GM19395 (cell line): ENCODE data around the gene CD2AP.
"Not testable (repeated sequence)": the region's sequence is repeated elsewhere in the genome, so short reads cannot be mapped to it uniquely, and the experiment has no call there.

Source experiments
- ATAC-seq: cut with Tn5 transposase; IDR thresholded peaks from one replicate; pipeline ENCODE4 v1.9.1; 2021; ENCODE audit warnings: mild to moderate bottlenecking, moderate library complexity; ENCODE audit not compliant: unreplicated experiment

The CD2AP gene

DNA sequence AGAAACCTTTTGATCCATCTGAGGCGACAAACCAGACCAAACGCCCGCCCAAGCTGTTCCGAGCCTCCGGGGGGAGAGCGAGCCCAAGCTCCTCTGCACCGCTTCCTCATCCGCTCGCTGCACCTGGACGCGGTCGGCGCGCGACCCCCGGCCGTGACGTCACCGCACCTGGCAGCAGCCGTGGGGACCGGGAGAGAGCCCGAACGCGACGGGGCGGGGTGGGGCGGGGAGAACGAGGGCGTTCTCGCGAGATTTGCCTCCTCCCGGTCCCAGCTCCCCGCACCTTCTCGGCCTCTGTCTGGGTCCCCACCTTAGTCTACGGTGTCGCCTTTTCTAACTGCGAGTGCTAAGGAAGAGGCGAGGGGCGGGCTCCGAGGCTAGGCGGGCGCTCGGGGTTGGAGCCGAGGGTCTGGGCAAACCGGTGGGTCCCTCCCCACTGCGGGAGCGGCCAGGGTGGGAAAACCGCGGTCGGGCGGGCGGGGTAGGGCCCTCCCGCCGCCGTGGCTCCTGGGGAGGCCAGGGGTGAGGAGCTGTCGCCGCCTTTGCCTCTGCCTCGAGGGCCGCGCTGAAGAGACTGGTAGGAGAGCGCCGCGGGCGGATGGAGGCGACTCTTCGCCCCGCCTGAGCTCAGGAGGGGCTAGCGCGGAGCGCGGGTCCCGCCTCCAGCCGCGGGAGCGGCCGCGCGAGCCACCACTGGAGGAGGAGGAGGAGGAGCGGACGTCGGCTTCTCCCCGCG, at the start of gene CD2AP:
CD2AP (plus strand) TSS at position 293 of the 736 bp plus-strand sequence. CDS start 456 bp downstream, outside the sequence.
- ATAC-seq = peak; percentile 81

GRCh38 chr6:47428288-47428687, 49.3 kb upstream of the CD2AP start:
- no peak for ATAC-seq

DNA sequence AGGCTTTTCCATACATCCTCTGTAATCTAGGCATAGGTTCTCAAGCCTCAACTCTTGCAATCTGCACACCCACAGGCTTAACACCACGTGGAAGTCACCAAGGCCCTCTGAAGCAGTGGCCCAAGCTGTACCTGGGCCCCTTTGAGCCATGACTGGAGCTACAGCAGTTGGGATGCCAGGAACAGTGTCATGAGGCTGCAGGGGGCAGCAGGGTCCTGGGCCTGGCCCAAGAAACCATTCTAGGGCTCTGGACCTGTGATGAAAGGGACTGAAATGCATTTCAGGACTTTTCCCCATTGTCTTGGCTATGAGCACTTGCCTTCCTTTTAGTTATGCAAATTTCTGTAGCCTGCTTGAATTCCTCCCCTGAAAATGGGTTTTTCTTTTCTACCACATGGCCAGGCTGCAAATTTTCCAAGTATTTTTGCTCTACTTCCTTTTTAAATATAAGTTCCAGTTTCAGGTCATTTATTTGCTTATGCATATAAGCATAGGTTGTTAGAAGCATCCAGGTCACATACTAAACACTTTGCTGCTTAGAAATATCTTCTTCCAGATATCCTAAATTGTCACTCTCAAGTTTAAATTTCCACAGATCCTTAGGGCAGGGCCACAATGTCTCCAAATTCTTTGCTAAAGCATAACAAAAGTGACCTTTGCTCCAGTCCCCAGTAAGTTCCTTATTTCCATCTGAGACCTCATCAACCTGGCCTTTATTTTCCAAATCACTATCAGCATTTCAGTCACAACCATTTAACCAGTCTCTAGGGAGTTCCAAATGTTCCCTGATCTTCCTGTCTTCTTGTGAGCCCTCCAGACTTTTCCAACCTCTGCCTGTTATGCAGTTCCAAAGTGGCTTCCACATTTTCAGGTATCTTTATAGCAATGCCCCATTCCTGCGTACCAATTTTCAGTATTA, 48.6 kb upstream of the CD2AP start:
- ATAC-seq = no peak

DNA sequence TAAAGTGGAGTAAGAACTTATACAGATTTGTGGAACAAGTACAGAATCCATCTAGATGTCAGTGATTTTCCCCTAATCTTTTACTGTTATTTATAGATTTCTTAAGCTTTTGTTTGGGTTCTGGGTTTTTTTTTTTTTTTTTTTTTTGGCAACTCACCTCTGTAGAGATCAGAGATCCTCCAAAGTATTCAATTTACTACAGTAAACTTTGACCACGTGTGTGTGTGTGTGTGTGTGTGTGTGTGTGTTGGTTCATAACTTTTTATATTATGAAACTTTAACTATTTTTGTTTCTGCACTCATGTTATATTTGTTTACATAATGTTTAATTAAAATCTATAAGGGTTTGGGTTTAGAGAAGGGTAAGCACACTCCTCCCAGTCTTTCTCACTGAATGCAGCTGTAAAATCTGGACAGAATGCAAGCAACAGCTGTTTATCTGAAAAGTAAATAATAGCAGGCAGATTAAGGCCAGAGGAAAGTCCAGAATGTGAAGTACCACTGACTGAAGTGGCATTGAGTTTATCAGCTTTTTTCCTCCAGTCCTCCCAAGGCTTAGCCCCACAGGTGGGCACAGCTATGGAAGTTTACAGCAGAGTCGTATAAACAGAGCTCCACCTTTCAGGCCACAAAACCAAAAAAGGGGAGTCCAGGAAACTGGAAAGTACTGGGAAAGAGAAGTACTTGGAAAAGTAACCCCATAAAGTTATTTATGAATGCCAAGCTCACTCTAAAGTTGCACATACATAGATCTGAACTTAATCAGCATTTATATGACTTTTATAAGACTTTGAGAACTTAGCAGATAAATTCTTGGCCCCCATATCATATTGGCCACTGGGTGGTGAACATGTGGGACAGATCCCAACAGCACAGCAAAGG, 43.0 kb upstream of the CD2AP start:
- no peak for ATAC-seq

DNA sequence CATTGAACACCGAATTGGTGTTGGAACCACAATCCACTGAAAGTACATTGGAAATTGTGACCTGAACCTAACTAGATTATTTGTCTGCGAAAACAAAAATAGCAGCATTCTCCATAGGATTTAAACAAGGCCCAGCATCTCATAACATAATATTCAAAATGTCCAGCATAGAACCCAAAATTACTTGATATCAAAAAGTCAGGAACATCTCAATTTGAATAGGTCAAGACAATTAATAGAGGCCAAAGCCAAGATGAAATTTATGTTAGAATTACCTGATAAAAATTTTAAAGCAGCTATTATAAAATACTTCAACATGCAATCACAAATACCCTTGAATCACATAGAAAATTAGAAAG, 42.4 kb upstream of the CD2AP start:
- no peak for ATAC-seq

- peak; percentile 70 for ATAC-seq
Observed at GRCh38 chr6:47437592-47437991, 40.0 kb upstream of the CD2AP start.

DNA sequence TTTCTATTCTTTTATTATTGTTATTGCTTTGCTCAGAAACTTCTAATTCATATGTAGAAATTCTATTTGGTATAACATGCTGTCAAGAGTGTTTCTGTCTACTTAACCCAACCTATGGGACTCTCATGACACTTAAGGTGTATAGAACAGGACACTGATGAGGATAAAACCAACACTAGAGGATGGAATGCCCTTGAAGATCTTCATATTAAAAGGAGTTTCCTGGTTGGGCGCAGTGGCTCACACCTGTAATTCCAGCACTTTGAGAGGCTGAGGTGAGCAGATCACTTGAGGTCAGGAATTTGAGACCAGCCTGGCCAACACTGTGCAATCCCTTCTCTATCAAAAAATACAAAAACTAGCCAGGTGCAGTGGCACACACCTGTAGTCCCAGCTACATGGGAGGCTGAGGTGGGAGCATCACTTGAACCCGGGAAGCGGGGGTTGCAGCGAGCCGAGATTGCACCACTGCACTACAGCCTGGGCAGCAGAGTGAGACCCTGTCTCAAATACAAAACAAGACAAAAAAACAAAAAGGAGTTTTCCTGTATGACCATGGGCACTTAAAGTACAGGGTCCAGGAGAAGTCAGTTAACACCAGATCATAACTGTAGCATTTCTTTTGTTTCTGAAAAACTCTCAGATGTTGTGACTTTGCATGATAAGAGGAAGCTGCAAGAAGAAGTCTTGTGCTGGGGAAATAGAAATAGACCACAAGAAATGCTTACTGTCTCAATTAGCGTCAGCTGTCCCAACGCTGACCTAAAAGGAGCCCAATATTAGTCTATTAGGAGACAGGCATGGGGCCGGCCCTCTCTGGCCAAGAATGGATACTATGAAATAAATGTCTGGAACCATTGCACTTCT, 38.9 kb upstream of the CD2AP start:
- ATAC-seq = peak; percentile 81

GRCh38 chr6:47439348-47439668, 38.3 kb upstream of the CD2AP start:
- ATAC-seq = peak; percentile 41

GRCh38 chr6:47440719-47441118, 36.9 kb upstream of the CD2AP start:
- ATAC-seq = peak; percentile 71

DNA sequence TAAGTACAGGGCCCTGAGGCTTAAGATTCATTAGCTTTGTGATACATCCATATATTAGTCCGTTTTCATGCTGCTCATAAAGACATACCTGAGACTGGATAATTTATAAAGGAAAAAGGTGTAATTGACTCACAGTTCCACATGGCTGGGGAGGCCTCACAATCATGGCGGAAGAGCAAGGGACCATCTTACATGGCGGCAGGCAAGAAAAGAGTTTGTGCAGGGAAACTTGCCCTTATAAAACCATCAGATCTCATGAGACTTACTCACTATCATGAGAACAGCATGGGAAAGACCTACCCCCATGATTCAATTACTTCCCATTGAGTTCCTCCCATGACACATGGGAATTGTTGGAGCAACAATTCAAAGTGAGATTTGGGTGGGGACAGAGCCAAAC, 32.6 kb upstream of the CD2AP start:
- not testable (repeated sequence) for ATAC-seq

DNA sequence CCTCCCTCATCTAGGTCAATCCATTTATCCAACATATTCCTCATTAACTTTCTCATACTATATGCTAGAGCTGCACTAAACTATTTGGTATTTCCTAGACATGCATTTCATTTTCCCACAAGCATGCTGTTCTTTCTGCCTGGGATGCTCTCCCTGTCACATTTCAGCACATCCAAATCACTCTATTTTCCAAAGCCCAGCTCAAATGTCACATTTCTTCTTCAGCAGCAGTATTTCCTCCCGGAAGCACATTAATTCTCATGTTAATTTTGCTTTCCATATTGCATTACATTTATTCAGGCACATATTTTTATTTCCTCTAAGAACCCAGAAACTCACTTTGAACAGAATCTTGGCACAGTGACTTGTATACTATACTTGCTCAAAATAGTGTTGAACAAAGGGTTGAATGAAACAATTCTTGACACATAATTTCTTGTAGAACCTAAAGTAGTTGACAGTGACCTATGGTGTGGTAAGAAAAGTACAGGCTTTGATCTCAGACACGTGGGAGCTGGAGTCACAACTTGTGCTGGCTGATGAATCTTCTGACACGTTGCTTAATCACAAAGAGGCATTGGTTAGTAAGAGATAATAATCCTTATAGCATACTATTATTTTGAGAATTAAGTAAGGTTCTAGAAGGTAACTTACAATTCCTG, 30.8 kb upstream of the CD2AP start:
- no peak for ATAC-seq

GRCh38 chr6:47447722-47448121, 29.9 kb upstream of the CD2AP start:
- no peak for ATAC-seq

DNA sequence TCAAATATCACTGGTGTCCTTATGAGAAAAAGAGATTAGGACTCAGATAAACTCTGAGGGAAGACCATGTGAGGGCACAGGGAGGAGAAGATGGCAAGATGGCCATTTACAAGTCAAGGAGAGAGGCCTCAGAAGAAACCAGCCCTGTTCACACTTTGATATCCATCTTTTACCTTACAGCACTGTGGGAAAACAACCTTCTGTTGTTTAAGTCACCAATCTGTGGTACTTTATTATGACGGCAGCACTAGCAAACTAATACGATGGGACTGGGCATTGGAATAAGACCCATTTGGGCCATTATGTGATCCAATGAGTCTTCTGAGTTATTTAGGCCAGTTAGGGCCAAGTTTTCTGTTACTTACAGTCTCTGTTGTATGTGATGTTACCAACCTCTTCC, 26.4 kb upstream of the CD2AP start:
- ATAC-seq = no peak

DNA sequence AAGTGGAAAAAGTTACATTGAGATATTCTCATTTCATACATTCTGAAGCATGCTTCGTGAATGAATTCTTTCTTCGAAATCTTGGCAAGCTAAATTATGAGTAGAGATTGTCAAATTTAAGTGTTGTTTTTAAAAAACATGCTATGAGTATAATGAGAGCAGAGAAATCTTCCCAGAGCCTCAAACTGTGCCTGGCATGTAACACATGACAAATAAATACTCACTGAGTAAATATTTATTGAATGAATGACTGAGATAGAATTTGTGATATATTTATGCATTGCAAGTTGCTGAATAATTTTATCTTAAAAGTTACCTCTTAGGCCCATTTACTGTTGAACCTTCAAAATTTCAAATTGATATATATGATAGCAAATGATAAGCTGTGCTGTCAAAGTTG, 24.7 kb upstream of the CD2AP start:
- no peak for ATAC-seq

DNA sequence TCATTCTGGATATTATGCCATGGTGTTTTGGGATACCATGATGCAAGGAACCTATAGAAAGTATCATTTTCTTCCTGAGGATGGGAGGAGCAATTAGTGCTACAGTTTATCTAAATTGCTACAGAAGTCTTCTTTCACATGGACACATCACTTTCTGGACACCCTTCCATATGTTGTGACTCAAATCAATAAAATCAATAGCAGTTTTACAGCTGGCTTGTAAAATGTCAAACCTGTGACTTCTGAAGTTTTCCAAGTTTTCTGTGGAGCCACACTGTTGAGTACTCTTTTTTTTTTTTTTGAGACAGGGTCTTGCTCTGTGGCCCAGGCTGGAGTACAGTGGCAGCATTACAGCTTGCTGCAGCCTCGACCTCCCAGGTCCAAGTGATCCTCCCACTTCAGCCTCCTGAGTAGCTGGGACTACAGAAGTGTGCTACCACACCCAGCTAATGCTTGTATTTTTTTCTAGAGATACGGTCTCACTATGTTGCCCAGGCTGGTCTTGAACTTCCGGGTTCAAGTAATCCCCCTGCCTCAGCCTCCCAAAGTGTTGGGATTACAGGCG, 24.1 kb upstream of the CD2AP start:
- ATAC-seq = no peak

- ATAC-seq = no peak
Observed at GRCh38 chr6:47454713-47455396, 22.7 kb upstream of the CD2AP start.

- peak; percentile 93 for ATAC-seq
Observed at GRCh38 chr6:47455533-47456209, 21.9 kb upstream of the CD2AP start.

- ATAC-seq = no peak
Observed at GRCh38 chr6:47456536-47456975, 21.0 kb upstream of the CD2AP start.
